Astrocyte (in vitro differentiated cells and primary cell): ENCODE results near the gene AXL.

Experiments
- EZH2 ChIP-seq: IDR thresholded peaks from 2 replicates; pipeline ENCODE4 v1.6.1; 2012; ENCODE audit warnings: mild to moderate bottlenecking, low read length, inconsistent platforms; ENCODE audit not compliant: insufficient read depth
- TF ChIP-seq, protein P1 (sequence below): IDR thresholded peaks from 2 replicates; pipeline ENCODE4 v1.5.1; 2011; ENCODE audit warnings: low read depth, mild to moderate bottlenecking, inconsistent platforms, low read length, moderate library complexity; ENCODE audit not compliant: insufficient read depth

DNA sequence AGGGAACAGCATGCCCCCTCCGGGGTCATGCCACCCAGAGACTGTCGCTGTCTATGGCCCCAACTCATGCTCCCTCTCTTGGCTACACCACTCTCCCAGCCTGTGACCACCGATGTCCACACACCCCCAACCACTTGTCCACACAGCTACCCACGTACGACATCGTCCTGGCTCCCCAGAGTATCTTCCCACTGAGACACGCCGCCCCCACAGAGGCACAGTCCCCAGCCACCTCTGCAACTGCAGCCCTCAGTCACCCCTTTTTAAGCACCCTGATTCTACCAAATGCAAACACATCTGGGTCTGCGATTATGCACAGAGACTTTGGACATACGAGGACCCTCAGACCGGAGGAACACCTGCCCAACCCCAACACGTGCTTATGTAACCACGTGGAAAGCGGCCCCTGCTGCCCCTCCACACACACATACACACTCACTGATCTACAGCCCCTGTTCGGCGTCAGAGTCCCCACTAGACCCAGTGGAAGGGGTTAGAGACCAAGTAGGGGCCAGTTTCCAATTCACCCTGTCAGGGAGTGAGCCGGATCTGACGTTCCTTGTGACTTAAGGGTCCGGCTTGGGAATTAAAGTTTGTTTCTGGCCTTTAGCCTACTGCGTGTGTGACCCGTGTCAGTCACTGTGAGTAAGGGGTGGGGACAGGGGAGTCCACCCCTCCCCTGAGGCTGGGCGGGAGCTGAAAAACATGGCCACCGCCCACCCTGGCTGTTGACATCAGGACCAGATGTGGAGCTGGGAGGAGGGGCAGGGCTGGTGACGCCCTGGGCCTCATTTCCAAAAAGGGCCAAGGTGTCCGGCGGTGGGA, 11.9 kb upstream of the AXL start:
- TF ChIP-seq, protein P1, sequence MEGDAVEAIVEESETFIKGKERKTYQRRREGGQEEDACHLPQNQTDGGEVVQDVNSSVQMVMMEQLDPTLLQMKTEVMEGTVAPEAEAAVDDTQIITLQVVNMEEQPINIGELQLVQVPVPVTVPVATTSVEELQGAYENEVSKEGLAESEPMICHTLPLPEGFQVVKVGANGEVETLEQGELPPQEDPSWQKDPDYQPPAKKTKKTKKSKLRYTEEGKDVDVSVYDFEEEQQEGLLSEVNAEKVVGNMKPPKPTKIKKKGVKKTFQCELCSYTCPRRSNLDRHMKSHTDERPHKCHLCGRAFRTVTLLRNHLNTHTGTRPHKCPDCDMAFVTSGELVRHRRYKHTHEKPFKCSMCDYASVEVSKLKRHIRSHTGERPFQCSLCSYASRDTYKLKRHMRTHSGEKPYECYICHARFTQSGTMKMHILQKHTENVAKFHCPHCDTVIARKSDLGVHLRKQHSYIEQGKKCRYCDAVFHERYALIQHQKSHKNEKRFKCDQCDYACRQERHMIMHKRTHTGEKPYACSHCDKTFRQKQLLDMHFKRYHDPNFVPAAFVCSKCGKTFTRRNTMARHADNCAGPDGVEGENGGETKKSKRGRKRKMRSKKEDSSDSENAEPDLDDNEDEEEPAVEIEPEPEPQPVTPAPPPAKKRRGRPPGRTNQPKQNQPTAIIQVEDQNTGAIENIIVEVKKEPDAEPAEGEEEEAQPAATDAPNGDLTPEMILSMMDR: no peak
- TF ChIP-seq EZH2: no peak
